Activated naive CD4-positive, alpha-beta T cell treated with anti-CD3 and anti-CD28 coated beads, Interleukin-2, amount 50 U/mL, for 16 hours (primary cell): Measurements from ENCODE around the gene PDZRN3.

Experiments used
- DNase-seq: peaks from one replicate; pipeline ENCODE4 v3.0.0-alpha.2; 2020

PDZRN3 gene

GRCh38 chr3:73409138-73409763, 215.5 kb downstream of the PDZRN3 start:
- no peak for DNase-seq

- DNase-seq = no peak
Observed at GRCh38 chr3:73408634-73409033, 216.1 kb downstream of the PDZRN3 start.

- DNase-seq = no peak
Observed at GRCh38 chr3:73407577-73407976, 217.2 kb downstream of the PDZRN3 start.

GRCh38 chr3:73405853-73406252, 218.9 kb downstream of the PDZRN3 start:
- DNase-seq = no peak

GRCh38 chr3:73405000-73405399, 219.7 kb downstream of the PDZRN3 start:
- no peak for DNase-seq

GRCh38 chr3:73404435-73404834, 220.3 kb downstream of the PDZRN3 start:
- no peak for DNase-seq

GRCh38 chr3:73403444-73403843, 221.3 kb downstream of the PDZRN3 start:
- DNase-seq = no peak

GRCh38 chr3:73401616-73402279, 223.0 kb downstream of the PDZRN3 start:
- no peak for DNase-seq

GRCh38 chr3:73401059-73401458, 223.7 kb downstream of the PDZRN3 start:
- no peak for DNase-seq

GRCh38 chr3:73399666-73400253, 225.0 kb downstream of the PDZRN3 start:
- no peak for DNase-seq

GRCh38 chr3:73399106-73399505, 225.6 kb downstream of the PDZRN3 start:
- no peak for DNase-seq

- no peak for DNase-seq
Observed at GRCh38 chr3:73398084-73398483, 226.7 kb downstream of the PDZRN3 start.

GRCh38 chr3:73394240-73394639, 230.5 kb downstream of the PDZRN3 start:
- DNase-seq = no peak

- no peak for DNase-seq
Observed at GRCh38 chr3:73393005-73393404, 231.7 kb downstream of the PDZRN3 start.

GRCh38 chr3:73391984-73392383, 232.8 kb downstream of the PDZRN3 start:
- DNase-seq = no peak

- DNase-seq = no peak
Observed at GRCh38 chr3:73389928-73390327, 234.8 kb downstream of the PDZRN3 start.

- DNase-seq = no peak
Observed at GRCh38 chr3:73389117-73389813, 235.5 kb downstream of the PDZRN3 start.

GRCh38 chr3:73385568-73385967, 239.2 kb downstream of the PDZRN3 start:
- DNase-seq = no peak

- DNase-seq = no peak
Observed at GRCh38 chr3:73384091-73384906, 240.4 kb downstream of the PDZRN3 start.

- DNase-seq = no peak
Observed at GRCh38 chr3:73383470-73384049, 241.2 kb downstream of the PDZRN3 start.

- no peak for DNase-seq
Observed at GRCh38 chr3:73381551-73381950, 243.2 kb downstream of the PDZRN3 start.

- DNase-seq = no peak
Observed at GRCh38 chr3:73380735-73381532, 243.8 kb downstream of the PDZRN3 start.
